Nucleus accumbens (tissue), 56 donors: ENCODE measurements around the gene ZMYND19.
A peak's percentile ranks its signal among the peaks of the same experiment; 100 is the strongest.
"Not testable (repeated sequence)": the region's sequence is repeated elsewhere in the genome, so short reads cannot be mapped to it uniquely, and the experiment has no call there.

Experiments used
- DNase-seq, 56 donors: peaks; one replicate each; lab custom pipeline; 2025; lab: John Stamatoyannopoulos, UW

Gene ZMYND19

DNA sequence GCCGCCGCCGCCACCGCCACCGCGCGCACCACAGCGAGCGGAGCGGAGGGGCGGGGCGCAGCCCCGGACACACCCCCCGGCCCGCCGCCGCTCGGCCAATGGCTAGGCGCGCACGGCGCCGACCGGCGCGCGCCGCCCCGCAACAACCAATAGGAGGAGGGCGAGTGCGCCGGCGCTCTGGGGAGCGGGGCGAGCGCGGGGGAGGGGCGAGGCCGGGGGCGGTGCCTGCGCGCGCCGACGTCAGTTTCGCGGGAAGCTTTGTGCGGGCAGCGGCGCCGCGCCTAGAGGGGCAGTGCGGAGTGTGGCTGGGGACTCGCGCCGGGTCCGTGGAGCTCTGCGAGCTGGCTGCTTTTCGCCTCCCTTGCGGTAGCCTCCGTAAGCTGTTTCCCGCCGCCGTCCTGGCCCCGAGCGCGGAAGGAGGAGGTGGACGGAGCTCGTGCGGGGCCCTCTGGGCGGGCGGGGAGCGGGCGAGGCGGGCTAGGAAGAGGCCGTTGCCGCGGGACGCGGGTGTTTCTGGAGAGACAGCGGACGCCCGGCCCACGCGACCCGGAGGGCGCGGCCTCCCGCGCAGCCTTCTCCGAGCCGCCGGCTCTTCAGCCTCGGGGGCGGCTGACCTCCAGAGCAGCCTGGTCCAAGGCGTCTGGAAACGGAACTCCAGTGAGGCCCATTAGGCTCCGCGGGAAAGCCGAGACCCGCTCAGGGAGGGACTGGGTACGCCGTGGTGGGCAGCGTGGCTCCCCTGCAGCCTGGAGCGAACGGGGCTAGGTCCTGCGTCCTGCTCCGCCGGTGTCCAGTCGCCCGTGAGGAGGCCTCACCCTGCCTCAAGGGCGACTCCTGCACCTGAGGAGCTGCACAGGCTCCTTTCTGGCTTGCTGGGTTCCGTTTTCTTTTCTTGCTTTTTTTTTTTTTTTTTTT is at the start of gene ZMYND19:
Gene ZMYND19, minus strand, starts transcription at position 44 of the 915 bp plus-strand sequence. CDS start 249 bp downstream, outside the sequence.
- peak in 52 of 56 donors; percentile 24 to 88 (median 70) for DNase-seq

DNA sequence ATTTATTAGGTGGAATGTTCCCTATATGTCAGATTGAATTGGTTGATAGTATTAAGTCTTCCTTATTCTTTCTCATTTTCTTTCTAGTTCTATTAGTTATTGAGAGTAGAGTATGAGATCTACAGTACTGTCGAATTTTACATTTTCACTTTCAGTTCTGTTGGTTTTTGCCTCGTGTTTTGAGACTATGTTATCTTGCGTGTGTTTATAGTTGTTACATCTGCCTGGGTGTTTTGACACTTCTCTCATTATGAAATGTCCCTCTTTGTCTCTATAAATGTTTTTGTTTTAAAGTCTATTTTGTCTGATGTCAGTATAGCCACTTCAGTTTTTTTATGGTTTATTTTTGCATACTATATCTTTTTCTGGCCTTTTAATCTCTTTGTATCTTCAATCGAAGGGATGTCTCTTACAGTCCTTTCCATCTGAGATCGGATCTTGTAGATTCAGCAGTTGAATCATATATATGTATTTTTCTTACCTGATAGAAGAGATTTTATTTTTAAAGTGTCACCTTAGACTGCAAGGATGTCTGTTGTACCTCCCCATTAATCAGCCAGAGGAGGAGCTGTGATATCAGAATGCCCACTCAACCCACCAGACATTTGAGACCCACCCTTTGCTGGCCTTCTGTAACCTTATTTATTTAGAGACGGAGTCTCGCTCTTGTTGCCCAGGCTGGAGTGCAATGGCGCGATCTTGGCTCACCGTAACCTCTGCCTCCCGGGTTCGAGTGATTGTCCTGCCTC is 49.2 kb upstream of the ZMYND19 start:
- DNase-seq, result no peak

- no peak for DNase-seq
Observed at GRCh38 chr9:137638680-137639079, 48.4 kb upstream of the ZMYND19 start.

GRCh38 chr9:137634016-137634415 is 43.7 kb upstream of the ZMYND19 start:
- DNase-seq, result no peak

- peak in 3 of 56 donors; percentile 8 to 37 (median 25) for DNase-seq
Observed at GRCh38 chr9:137632230-137633161, 42.2 kb upstream of the ZMYND19 start.

- no peak for DNase-seq
Observed at GRCh38 chr9:137631345-137632229, 41.3 kb upstream of the ZMYND19 start.

GRCh38 chr9:137630679-137631078 is 40.4 kb upstream of the ZMYND19 start:
- no peak for DNase-seq

DNA sequence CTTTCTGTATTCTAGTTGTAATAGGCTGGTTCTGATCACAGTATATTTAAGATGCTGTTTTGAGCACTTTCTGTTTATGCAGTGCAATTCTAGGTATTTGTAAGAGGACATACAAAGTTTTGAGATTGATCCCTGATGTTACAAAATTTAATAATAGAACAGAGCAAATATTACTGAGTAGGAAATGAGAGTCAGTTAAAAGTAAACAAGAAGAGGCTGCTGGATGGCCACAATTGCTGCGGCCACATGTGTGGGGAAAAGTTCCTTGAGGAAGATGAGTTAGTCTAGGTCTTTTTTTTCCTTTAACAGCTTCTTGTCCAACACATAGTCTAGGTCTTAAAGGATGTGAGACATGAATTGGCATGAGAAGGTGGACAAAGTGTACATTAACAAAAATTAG is 39.8 kb upstream of the ZMYND19 start:
- no peak for DNase-seq

- not testable (repeated sequence) for DNase-seq
Observed at GRCh38 chr9:137627406-137627805, 37.1 kb upstream of the ZMYND19 start.

GRCh38 chr9:137626464-137626863 is 36.2 kb upstream of the ZMYND19 start:
- DNase-seq, result no peak

DNA sequence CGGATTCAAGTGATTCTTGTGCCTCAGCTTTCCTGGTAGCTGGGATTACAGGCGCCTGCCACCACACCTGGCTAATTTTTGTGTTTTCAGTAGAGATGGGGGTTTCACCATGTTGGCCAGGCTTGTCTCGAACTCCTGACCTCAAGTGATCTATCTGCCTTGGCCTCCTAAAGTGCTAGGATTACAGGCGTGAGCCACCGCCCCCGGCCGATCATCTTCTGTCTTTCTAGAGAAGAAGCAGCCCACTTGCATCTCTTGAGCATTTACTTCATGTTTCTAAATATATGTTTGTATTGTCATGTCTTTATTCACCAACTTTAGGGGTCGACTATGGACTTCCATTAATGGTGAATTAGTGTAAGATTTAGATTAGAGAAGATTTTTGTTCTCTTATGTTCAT is 31.9 kb upstream of the ZMYND19 start:
- not testable (repeated sequence) for DNase-seq

GRCh38 chr9:137621131-137621757 is 30.9 kb upstream of the ZMYND19 start:
- DNase-seq, result no peak

DNA sequence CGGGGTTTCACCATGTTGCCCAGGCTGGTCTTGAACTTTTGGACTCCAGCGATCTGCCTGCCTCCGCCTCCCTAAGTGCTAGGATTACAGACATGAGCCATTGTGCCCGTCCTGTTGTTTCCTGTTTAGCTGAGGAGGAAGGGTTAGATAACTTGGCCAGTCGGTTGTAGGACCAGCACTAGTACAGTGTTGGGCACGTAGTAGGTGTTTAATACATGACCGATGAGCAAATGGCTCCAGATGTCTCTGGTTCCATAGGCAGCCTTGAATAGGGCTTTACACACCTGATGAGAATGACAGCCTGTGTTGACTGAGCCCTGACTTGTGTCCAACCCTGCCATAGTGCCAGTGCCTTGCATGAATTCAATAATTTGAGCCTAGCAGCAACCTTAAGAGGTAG is 30.3 kb upstream of the ZMYND19 start:
- no peak for DNase-seq

- no peak for DNase-seq
Observed at GRCh38 chr9:137620048-137620405, 29.7 kb upstream of the ZMYND19 start.

DNA sequence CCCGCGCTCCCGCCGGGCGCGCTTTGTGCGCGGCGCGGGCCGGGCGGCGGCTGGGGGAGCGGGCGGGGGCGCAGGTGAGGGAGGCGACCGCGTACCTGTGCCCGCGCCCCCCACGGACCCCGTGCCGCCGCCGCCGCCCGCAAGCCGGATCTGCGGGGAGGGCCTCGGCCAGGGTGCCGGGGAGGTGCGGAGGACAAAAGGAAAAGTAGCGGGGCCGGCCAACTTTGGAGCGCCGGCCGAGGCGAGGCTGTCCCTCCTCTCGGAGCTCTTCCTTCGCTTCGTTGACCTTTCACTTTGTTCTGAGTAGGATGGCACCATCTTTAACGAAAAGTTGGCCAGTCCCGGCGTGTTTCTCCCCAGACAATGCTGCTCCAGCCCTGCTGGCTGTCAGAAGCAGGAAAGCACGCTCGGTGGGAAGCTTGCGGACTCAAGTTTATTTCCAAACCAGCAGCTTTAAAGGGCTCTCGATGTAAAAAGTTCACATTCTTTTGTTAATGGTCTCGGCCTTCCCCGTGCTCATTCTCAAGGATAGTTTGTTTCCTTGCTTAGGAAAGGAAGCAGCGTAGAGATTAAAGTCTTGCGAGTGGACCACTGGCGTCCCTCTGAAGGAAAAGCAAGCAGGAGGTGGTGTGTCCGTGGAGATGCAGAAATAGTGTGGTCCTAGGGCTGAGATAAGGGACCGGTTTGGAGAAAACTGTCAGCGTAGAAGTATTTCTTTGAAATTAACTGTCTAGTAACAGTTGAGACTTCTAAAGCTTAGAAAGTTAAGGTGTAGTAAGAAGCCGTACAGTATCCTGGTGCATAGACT is 29.1 kb upstream of the ZMYND19 start:
- DNase-seq, result peak in 1 of 56 donors; percentile 17

GRCh38 chr9:137618105-137619067 is 28.1 kb upstream of the ZMYND19 start, which contains the start of gene EHMT1:
EHMT1 (plus strand) TSS chr9:137619005; CDS start chr9:137619029, 24 bp downstream.
- peak in 52 of 56 donors; percentile 35 to 96 (median 82) for DNase-seq

DNA sequence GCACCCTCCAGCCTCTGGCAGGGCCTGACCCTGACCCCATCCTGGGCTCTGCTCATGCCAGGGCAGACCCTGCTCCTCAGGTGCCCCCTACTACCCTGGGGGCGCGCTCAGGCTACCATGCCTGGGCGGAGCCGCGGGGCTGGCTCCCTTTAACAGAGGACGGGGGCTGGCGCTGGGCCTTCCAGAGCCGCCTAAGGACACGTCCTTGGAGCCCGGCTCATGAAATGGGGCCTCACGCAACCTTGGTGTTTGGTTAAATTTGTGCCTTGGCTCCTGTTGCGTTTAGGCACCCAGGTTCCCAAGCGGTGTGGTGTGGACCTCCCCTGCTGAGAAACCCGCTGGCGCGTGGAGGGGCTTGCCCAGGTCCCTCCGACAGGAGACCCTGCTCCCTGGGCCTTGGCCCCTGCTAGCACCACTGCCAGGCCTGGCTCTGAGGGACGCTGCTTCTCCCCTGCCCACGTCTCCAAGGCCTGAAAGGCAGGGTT is 25.1 kb upstream of the ZMYND19 start:
- no peak for DNase-seq
